PC-3 (cell line): ENCODE measurements around the gene EYS. TPM values are rescaled to one million over a fixed set of nuclear protein-coding genes. Genes with fewer than 3 reads are reported as not detected.

Experiments used
- ATAC-seq: fragments of 200-7000 bp; cut with Tn5 transposase; 2 replicates; pipeline ENCODE4 v1.9.1; 2020; ENCODE audit warnings: mild to moderate bottlenecking, moderate library complexity
- BruUV-seq: library from RNA; stranded (reverse); fragments of 400-500 nt; replicated peaks from 2 replicates; lab custom pipeline; 2021; lab: Mats Ljungman, UMichigan
- CTCF ChIA-PET: fragments of 300-600 bp; sonication (Branson Sonifier 250); formaldehyde crosslinking; loops from one replicate; lab custom pipeline; 2022; ENCODE audit warnings: antibody characterized with exemption; lab: Charles Lee
- POLR2A ChIA-PET: fragments of 300-600 bp; sonication (Branson Sonifier 250); formaldehyde crosslinking; loops from one replicate; lab custom pipeline; 2022; ENCODE audit warnings: antibody characterized with exemption; ENCODE audit not compliant: unreplicated experiment; lab: Charles Lee
- DNase-seq: peaks from one replicate; pipeline ENCODE4 v3.0.0-alpha.2; 2015
- H2AFZ ChIP-seq: fragments of 300-600 bp; sonication (generic); 2 replicates; pipeline ENCODE4 v1.6.0; 2016; ENCODE audit warnings: antibody characterized with exemption, low read length
- H3F3A ChIP-seq: fragments of 300-600 bp; sonication (generic); one replicate; pipeline ENCODE4 v1.6.0; 2017; ENCODE audit warnings: antibody characterized with exemption, low read length, control low read depth, mild to moderate bottlenecking; ENCODE audit not compliant: unreplicated experiment
- H3K27ac ChIP-seq: fragments of 300-600 bp; sonication (generic); 2 replicates; pipeline ENCODE4 v1.5.1; 2016; ENCODE audit warnings: mild to moderate bottlenecking, low read length
- H3K27me3 ChIP-seq: fragments of 300-600 bp; sonication (generic); 2 replicates; pipeline ENCODE4 v1.6.1; 2016; ENCODE audit warnings: low read length, mixed read lengths
- H3K36me3 ChIP-seq: fragments of 300-600 bp; sonication (generic); 2 replicates; pipeline ENCODE4 v1.6.1; 2016; ENCODE audit warnings: low read depth, mixed run types, low read length, mixed read lengths
- H3K4me1 ChIP-seq: fragments of 300-600 bp; sonication (generic); 2 replicates; pipeline ENCODE4 v1.5.1; 2016; ENCODE audit warnings: low read length; ENCODE audit not compliant: insufficient read depth
- H3K4me2 ChIP-seq: fragments of 300-600 bp; sonication (generic); 2 replicates; pipeline ENCODE4 v1.6.0; 2016; ENCODE audit warnings: low read length
- H3K4me3 ChIP-seq: fragments of 300-600 bp; sonication (generic); 2 replicates; pipeline ENCODE4 v1.5.1; 2016; ENCODE audit warnings: mild to moderate bottlenecking, low read length, mixed read lengths
- H3K79me2 ChIP-seq: fragments of 300-600 bp; sonication (generic); 2 replicates; pipeline ENCODE4 v1.6.1; 2017; ENCODE audit warnings: low read length, mixed read lengths
- H3K9ac ChIP-seq: fragments of 300-600 bp; sonication (generic); 2 replicates; pipeline ENCODE4 v1.6.0; 2016; ENCODE audit warnings: mild to moderate bottlenecking, low read length
- H3K9me2 ChIP-seq: fragments of 300-600 bp; sonication (generic); replicated peaks from 2 replicates; pipeline ENCODE4 v1.6.1; 2016; ENCODE audit warnings: mixed run types, low read length, mixed read lengths
- H3K9me3 ChIP-seq: fragments of 300-600 bp; sonication (generic); 2 replicates; pipeline ENCODE4 v1.6.1; 2016; ENCODE audit warnings: low read length, mixed read lengths
- H4K20me1 ChIP-seq: fragments of 300-600 bp; sonication (generic); 2 replicates; pipeline ENCODE4 v1.6.1; 2016; ENCODE audit warnings: low read length, mixed read lengths
- CTCF ChIP-seq: fragments of 300-600 bp; sonication (generic); conservative IDR thresholded peaks from 2 replicates; pipeline ENCODE4 v1.5.1; 2017; ENCODE audit warnings: antibody characterized with exemption, low read depth, mild to moderate bottlenecking, low read length
- EZH2 ChIP-seq: fragments of 300-600 bp; sonication (generic); IDR thresholded peaks from one replicate; pipeline ENCODE4 v1.6.1; 2017; ENCODE audit warnings: antibody characterized with exemption, mild to moderate bottlenecking, low read length; ENCODE audit not compliant: unreplicated experiment
- EZH2phosphoT487 ChIP-seq: fragments of 300-600 bp; sonication (generic); IDR thresholded peaks from 2 replicates; pipeline ENCODE4 v1.6.1; 2018; ENCODE audit warnings: mild to moderate bottlenecking, antibody characterized with exemption, low read length, borderline replicate concordance
- intact Hi-C: fragments of 100-400 bp; cut with micrococcal nuclease; formaldehyde crosslinking; loops from 2 replicates; pipeline ENCODE4 v1.9.0; 2023
- total RNA-seq: library from RNA; depleted of rRNA; stranded (reverse); fragments of >200 nt; gene quantifications from 2 replicates; pipeline ENCODE4 v1.2.3, GENCODE V29; 2014

EYS gene
- total RNA-seq, 1 experiment from 2014 or later: 0.07 TPM

DNA sequence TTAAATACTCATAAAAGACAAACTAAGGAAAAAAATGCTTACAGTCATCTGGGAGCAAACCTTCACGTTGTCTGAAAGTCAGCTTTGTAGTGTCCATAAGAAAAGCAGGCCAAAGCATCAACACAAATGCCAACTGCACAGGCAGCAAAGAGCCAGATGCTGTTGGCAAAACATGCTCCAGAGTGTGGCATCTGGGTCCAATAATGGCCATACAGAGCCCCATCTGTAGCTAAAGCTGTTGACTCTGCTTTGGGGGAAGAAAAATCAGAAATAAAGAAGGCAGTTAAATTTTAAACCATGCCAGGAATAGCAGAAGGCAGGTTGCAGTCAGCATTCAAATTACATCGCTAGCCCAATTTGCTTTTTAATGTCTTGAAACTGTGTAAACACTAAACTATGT is 776.3 kb downstream of the EYS start:
- no peak for TF ChIP-seq CTCF
- no peak for TF ChIP-seq EZH2
- TF ChIP-seq EZH2phosphoT487: no peak
- POLR2A ChIA-PET: no interaction called here
- no TSS peak for BruUV-seq
- no peaks in the 10 kb centered on the region for H3K4me1 ChIP-seq
- intact Hi-C loops: no loop called here
- no peaks in the 10 kb centered on the region for H3K79me2 ChIP-seq
- ATAC-seq (no peak), DNase-seq (no peak)
- H3K27me3 ChIP-seq: no peaks in the 10 kb centered on the region
- no peaks in the 10 kb centered on the region for H3K36me3 ChIP-seq
- no peak overlapping the region for H2AFZ ChIP-seq
- H3K9me3 ChIP-seq: no peaks in the 10 kb centered on the region
- H3K27ac ChIP-seq: no peak overlapping the region
- H3K4me2 ChIP-seq: no peak overlapping the region
- H3K9ac ChIP-seq: no peak overlapping the region
- no peaks in the 10 kb centered on the region for H3K9me2 ChIP-seq
- H3F3A ChIP-seq: no peaks in the 10 kb centered on the region
- CTCF ChIA-PET: no interaction called here
- no peaks in the 10 kb centered on the region for H4K20me1 ChIP-seq
- H3K4me3 ChIP-seq: no peak overlapping the region

- Histone ChIP-seq H3K36me3 (no peaks in the 10 kb centered on the region), H3K4me2 (no peak overlapping the region), H3K27ac (no peak overlapping the region), H2AFZ (no peak overlapping the region), H3K4me1 (no peaks in the 10 kb centered on the region), H4K20me1 (no peaks in the 10 kb centered on the region), H3F3A (no peaks in the 10 kb centered on the region), H3K9ac (no peak overlapping the region), H3K9me2 (no peaks in the 10 kb centered on the region), H3K9me3 (no peaks in the 10 kb centered on the region), H3K79me2 (no peaks in the 10 kb centered on the region), H3K27me3 (no peaks in the 10 kb centered on the region), H3K4me3 (no peak overlapping the region)
- no TSS peak for BruUV-seq
- CTCF ChIA-PET: no interaction called here
- TF ChIP-seq CTCF: no peak
- TF ChIP-seq EZH2: no peak
- TF ChIP-seq EZH2phosphoT487: no peak
- intact Hi-C loops: no loop called here
- no peak for DNase-seq
- POLR2A ChIA-PET: no interaction called here
- ATAC-seq: no peak
These were observed 781.0 kb downstream of the EYS start for GRCh38 chr6:64926051-64926450.

GRCh38 chr6:64920257-64920656 is 786.8 kb downstream of the EYS start:
- H3K79me2 ChIP-seq: no peaks in the 10 kb centered on the region
- H3K27ac ChIP-seq: no peak overlapping the region
- H3K27me3 ChIP-seq: no peaks in the 10 kb centered on the region
- no peak overlapping the region for H3K9ac ChIP-seq
- POLR2A ChIA-PET: no interaction called here
- H2AFZ ChIP-seq: no peak overlapping the region
- TF ChIP-seq CTCF: no peak
- TF ChIP-seq EZH2phosphoT487: no peak
- TF ChIP-seq EZH2: no peak
- no peaks in the 10 kb centered on the region for H3F3A ChIP-seq
- no TSS peak for BruUV-seq
- CTCF ChIA-PET: no interaction called here
- no peaks in the 10 kb centered on the region for H3K9me2 ChIP-seq
- ATAC-seq: no peak
- no peak for DNase-seq
- H4K20me1 ChIP-seq: no peaks in the 10 kb centered on the region
- H3K4me3 ChIP-seq: no peak overlapping the region
- no peaks in the 10 kb centered on the region for H3K4me1 ChIP-seq
- no peaks in the 10 kb centered on the region for H3K36me3 ChIP-seq
- intact Hi-C loops: no loop called here
- H3K9me3 ChIP-seq: no peaks in the 10 kb centered on the region
- no peak overlapping the region for H3K4me2 ChIP-seq
